ENCODE measurements around the gene EMC9.

DNA sequence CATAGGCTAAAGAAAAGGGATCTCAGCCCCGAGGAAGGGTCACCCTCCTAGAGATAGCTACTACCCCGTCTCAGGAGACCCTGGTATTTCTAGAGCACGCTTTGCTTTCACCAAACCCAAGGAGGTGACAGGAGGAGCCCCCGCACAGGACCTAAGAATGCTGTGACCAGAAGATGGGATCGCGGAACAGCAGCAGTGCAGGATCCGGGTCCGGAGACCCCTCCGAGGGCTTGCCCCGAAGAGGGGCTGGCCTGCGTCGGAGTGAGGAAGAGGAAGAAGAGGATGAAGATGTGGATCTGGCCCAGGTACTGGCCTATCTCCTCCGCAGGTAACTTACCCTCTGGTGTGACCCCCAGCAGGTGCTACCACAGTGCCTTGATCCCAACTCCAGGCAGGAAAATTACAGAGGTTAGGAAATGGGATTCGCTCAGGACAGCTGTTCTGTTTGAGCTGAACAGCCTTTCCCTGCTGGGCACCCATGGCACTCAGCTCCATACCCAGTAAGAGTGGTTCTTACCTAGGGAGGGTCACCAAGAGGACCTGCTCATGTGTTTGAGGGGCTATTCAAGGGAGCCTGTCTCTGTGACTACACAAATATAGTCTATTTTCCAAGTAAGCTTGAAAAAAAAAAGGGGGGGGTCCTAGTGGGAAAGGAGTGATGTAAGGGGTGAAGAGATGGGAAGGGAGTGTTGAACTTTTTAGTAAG lies 25.8 kb downstream of the EMC9 start:
- TF ChIP-seq, protein P1, sequence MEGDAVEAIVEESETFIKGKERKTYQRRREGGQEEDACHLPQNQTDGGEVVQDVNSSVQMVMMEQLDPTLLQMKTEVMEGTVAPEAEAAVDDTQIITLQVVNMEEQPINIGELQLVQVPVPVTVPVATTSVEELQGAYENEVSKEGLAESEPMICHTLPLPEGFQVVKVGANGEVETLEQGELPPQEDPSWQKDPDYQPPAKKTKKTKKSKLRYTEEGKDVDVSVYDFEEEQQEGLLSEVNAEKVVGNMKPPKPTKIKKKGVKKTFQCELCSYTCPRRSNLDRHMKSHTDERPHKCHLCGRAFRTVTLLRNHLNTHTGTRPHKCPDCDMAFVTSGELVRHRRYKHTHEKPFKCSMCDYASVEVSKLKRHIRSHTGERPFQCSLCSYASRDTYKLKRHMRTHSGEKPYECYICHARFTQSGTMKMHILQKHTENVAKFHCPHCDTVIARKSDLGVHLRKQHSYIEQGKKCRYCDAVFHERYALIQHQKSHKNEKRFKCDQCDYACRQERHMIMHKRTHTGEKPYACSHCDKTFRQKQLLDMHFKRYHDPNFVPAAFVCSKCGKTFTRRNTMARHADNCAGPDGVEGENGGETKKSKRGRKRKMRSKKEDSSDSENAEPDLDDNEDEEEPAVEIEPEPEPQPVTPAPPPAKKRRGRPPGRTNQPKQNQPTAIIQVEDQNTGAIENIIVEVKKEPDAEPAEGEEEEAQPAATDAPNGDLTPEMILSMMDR (optimal IDR thresholded peaks at IDR 0.05 in 1 of 3, IDR thresholded peaks at IDR 0.05 in 1 of 3, conservative IDR thresholded peaks at IDR 0.05 in 1 of 3; ENCODE audit: extremely low read depth in 1 of 3, insufficient read depth in 2 of 3, low read length in 3 of 3): no peak
- no peak for TF ChIP-seq EZH2 (IDR thresholded peaks at IDR 0.05; ENCODE audit: low read length)
